Sigmoid colon (tissue), 7 donors: ENCODE measurements around the gene TBCA. TPM values are rescaled to one million over a fixed set of nuclear protein-coding genes. Genes with fewer than 3 reads are reported as not detected.

ENCODE experiments used
- DNase-seq: peaks from one replicate; pipeline ENCODE4 v3.0.0-alpha.2; 2019
- H3K27ac ChIP-seq, 4 donors: fragments of 200-600 bp; sonication (generic); one replicate each; pipeline ENCODE4 v1.5.1; 2016 to 2019; ENCODE audit warnings: mild to moderate bottlenecking in 1 of 4
- H3K27me3 ChIP-seq, 3 donors: fragments of 200-600 bp; sonication (generic); one replicate each; pipeline ENCODE4 v1.5.1; 2019; ENCODE audit warnings: mild to moderate bottlenecking in 1 of 3
- H3K36me3 ChIP-seq, 4 donors: fragments of 200-600 bp; sonication (generic); one replicate each; pipeline ENCODE4 v1.5.1; 2016 to 2019
- H3K4me1 ChIP-seq, 4 donors: fragments of 200-600 bp; sonication (generic); one replicate each; pipeline ENCODE4 v1.5.1; 2017 to 2019
- H3K4me3 ChIP-seq, 4 donors: fragments of 200-600 bp; sonication (generic); one replicate each; pipeline ENCODE4 v1.5.1; 2017 to 2019; ENCODE audit warnings: mild to moderate bottlenecking in 2 of 4, moderate library complexity in 1 of 4
- H3K9me3 ChIP-seq, 4 donors: fragments of 200-600 bp in 3 of 4; sonication (generic) in 3 of 4; one replicate each; pipeline versions ENCODE4 v1.5.1 to v1.6.1; 2013 to 2019
- EP300 ChIP-seq, 4 donors: sonication (generic); formaldehyde crosslinking; IDR thresholded peaks; one replicate each; pipeline ENCODE4 v1.6.1; 2017; ENCODE audit warnings: antibody characterized with exemption in 4 of 4
- POLR2A ChIP-seq, 2 donors: fragments of 450-650 bp; IDR thresholded peaks; one replicate each; pipeline ENCODE4 v1.6.1; 2016; ENCODE audit warnings: antibody characterized with exemption in 2 of 2, mild to moderate bottlenecking in 2 of 2, moderate library complexity in 2 of 2
- POLR2AphosphoS5 ChIP-seq, 4 donors: sonication (generic); formaldehyde crosslinking; IDR thresholded peaks; one replicate each; pipeline ENCODE4 v1.6.1; 2017; ENCODE audit warnings: antibody characterized with exemption in 4 of 4
- WGBS, 2 donors: extraction: QIAGEN DNeasy Blood & Tissue Kit; methylation state at CpG; one replicate each; pipeline ENCODE4 v1.1.7; 2013; 5-methylcytosine and 5-hydroxymethylcytosine counted together
- intact Hi-C: fragments of 100-400 bp; cut with DNase I; formaldehyde crosslinking; loops from one replicate; pipeline ENCODE4 v1.15.1; 2023
- polyA plus RNA-seq, 3 donors: library from polyadenylated mRNA; stranded (reverse); fragments of 200-250 nt; gene quantifications; one replicate each; pipeline ENCODE4 v1.2.3, GENCODE V29; 2013
- total RNA-seq, 4 donors: library from RNA; depleted of rRNA; stranded (reverse); fragments of >200 nt; gene quantifications; one replicate each; pipeline ENCODE4 v1.1.0, GENCODE V29; 2016
- TF ChIP-seq, protein P1 (sequence below), 4 experiments: fragments of 450-650 bp in 3 of 4; fragments of 200-600 bp in 1 of 4; IDR thresholded peaks; one replicate each; pipeline ENCODE4 v1.5.1; 2016 to 2019; ENCODE audit warnings: antibody characterized with exemption in 4 of 4, mild to moderate bottlenecking in 3 of 4, moderate library complexity in 2 of 4
- donor health status: healthy with polysubstance abuse.
- donor health status: Bipolar disorder and iron deficiency.
- donor health status: healthy.

Gene TBCA
- total and polyA plus RNA-seq, 7 donors, result 174 to 240 (median 222) TPM

DNA sequence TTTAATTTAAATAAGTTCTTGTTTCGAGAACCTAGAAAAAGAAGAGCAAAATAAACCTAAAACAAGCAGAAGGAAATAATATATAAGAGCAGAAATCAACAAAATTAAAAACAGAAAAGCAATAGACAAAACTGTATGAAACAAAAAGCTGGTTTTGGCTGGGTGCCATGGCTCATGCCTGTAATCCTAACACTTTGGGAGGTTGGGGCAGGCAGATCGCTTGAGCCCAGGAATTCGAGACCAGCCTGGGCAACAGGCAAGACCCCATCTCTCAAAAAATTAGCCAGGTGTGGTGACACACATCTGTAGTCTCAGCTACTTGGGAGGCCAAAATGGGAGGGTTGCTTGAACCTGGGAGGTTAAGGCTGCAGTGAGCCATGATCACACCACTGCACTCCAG, 78.4 kb downstream of the TBCA start:
- no peak for DNase-seq
- Histone ChIP-seq H3K4me1 (peaks cover 0 to 13% (median 2%) of the 10 kb centered on the region in 4 donors), H3K9me3 (no peaks in the 10 kb centered on the region), H3K27ac (no peak overlapping the region), H3K27me3 (no peaks in the 10 kb centered on the region), H3K4me3 (no peak overlapping the region), H3K36me3 (peaks cover 0 to 24% (median 3%) of the 10 kb centered on the region in 4 donors)
- intact Hi-C loops, result no loop called here
- TF ChIP-seq, protein P1, sequence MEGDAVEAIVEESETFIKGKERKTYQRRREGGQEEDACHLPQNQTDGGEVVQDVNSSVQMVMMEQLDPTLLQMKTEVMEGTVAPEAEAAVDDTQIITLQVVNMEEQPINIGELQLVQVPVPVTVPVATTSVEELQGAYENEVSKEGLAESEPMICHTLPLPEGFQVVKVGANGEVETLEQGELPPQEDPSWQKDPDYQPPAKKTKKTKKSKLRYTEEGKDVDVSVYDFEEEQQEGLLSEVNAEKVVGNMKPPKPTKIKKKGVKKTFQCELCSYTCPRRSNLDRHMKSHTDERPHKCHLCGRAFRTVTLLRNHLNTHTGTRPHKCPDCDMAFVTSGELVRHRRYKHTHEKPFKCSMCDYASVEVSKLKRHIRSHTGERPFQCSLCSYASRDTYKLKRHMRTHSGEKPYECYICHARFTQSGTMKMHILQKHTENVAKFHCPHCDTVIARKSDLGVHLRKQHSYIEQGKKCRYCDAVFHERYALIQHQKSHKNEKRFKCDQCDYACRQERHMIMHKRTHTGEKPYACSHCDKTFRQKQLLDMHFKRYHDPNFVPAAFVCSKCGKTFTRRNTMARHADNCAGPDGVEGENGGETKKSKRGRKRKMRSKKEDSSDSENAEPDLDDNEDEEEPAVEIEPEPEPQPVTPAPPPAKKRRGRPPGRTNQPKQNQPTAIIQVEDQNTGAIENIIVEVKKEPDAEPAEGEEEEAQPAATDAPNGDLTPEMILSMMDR (IDR thresholded peaks at IDR 0.05), result no peak
- TF ChIP-seq POLR2A (IDR thresholded peaks at IDR 0.05), result no peak
- TF ChIP-seq POLR2AphosphoS5 (IDR thresholded peaks at IDR 0.05), result no peak
- no peak for TF ChIP-seq EP300 (IDR thresholded peaks at IDR 0.05)
- WGBS, 2 donors, result 96 to 98% methylated on average over 3 of the region's 3 CpGs

DNA sequence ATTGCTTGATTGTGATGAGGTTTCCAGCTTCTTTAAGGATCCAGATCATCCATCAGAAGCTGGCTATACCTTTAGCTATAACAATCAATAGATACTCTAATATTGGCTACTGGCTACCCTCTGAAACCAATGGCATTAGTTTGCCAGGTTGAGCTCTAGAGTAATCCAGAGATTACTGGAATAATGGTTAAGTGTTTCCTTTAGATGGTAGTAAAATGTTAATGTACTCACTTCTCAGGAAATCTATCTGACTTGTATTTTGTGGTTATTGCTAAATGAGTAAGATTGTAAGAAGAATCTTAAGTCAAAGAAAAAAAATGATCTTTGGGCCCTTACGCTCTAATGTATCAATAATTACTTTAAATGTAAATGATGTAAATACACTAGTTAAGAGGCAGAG, 80.0 kb downstream of the TBCA start:
- no peak for TF ChIP-seq POLR2A (IDR thresholded peaks at IDR 0.05)
- no peak overlapping the region for H3K4me3 ChIP-seq
- H3K27me3 ChIP-seq, result no peaks in the 10 kb centered on the region
- H3K27ac ChIP-seq, result no peak overlapping the region
- intact Hi-C loops, result no loop called here
- 95 to 98% methylated on average over 1 of the region's 1 CpG for WGBS, 2 donors
- H3K36me3 ChIP-seq, result peaks cover 0 to 22% (median 0%) of the 10 kb centered on the region in 4 donors
- peaks cover 0 to 13% (median 2%) of the 10 kb centered on the region in 4 donors for H3K4me1 ChIP-seq
- H3K9me3 ChIP-seq, result no peaks in the 10 kb centered on the region
- no peak for DNase-seq

DNA sequence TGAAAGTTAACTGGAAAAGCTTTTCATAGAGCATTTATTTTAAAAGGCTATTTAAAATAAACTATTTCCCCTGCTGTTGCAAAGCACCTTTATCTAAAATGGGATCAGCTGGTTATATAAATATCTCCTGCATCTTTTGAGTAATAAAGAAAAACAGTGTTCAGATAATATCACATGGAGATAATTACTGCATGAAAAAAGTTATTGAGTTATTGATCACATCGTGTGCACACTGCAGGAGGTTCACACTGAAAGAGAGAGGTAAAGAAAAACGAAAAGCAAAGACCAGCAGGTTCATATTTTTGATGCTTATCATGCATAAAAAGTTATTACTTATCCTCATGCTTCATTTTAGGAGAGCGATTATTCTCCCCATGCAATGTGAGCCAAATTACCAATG, 82.2 kb downstream of the TBCA start:
- Histone ChIP-seq H3K4me1 (peaks cover 0 to 13% (median 2%) of the 10 kb centered on the region in 4 donors), H3K9me3 (no peaks in the 10 kb centered on the region), H3K36me3 (peaks cover 0 to 43% (median 3%) of the 10 kb centered on the region in 4 donors), H3K27me3 (no peaks in the 10 kb centered on the region), H3K27ac (no peak overlapping the region), H3K4me3 (no peak overlapping the region)
- 89 to 92% methylated on average over 3 of the region's 3 CpGs for WGBS, 2 donors
- intact Hi-C loops, result no loop called here
- TF ChIP-seq, protein P1 (IDR thresholded peaks at IDR 0.05), result no peak
- TF ChIP-seq POLR2A (IDR thresholded peaks at IDR 0.05) (no peak), EP300 (IDR thresholded peaks at IDR 0.05) (no peak), POLR2AphosphoS5 (IDR thresholded peaks at IDR 0.05) (no peak)
- DNase-seq, result no peak

DNA sequence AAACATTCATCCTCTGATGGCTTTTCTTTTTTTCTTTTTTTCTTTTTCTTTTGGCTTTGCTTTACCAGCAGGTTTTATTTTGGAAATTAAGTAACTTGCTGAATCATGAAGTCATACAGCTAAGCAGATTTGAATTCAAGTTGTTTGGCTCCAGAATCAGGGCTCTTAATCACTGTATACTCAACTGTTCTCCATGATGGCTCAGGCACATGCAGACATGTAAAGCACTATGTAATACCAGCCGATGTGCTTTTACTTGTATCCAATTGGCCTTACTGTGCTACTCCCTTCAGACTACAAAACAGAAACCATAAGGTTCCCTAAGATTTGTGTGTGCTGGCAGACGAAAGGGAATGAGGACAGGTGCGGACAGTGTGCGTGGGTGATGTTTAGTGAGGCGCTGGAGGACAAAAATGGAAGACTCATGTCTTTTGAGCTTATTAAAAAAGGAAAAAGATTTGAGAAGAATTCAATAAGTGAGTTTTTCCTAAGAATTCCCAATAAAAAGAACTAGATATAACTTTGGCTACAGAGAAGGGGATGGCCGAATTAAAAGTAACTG, 92.9 kb downstream of the TBCA start:
- 88 to 92% methylated on average over 6 of the region's 6 CpGs for WGBS, 2 donors
- Histone ChIP-seq H3K4me3 (no peak overlapping the region), H3K36me3 (peaks cover 0 to 6% (median 2%) of the 10 kb centered on the region in 4 donors), H3K27ac (no peak overlapping the region), H3K4me1 (no peaks in the 10 kb centered on the region), H3K27me3 (no peaks in the 10 kb centered on the region), H3K9me3 (no peaks in the 10 kb centered on the region)
- no peak for DNase-seq
- intact Hi-C loops, result no loop called here
- TF ChIP-seq POLR2AphosphoS5 (IDR thresholded peaks at IDR 0.05), result no peak
- TF ChIP-seq, protein P1 (IDR thresholded peaks at IDR 0.05), result no peak
- TF ChIP-seq EP300 (IDR thresholded peaks at IDR 0.05), result no peak
- no peak for TF ChIP-seq POLR2A (IDR thresholded peaks at IDR 0.05)

DNA sequence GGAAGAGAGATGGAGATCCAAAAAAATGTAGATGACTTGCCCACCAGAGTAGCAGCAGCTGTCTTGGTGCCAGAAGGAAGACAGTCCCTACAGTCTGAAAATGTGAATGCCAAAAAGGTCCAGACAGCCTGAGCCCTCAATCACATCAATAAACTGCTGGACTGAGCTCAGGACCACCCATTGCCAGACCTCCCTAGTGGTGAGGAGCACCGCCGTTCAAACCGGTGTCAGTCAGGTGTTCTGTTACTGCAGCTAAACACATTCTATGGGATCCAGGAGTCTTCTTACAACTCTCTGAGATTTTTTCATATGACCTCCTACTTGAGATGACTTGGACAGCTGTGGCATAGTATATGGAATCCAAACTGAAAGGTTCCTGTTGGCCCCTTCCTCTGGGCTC, 105.6 kb downstream of the TBCA start:
- intact Hi-C loops, result no loop called here
- peaks cover 0 to 3% (median 0%) of the 10 kb centered on the region in 3 donors for H3K27me3 ChIP-seq
- H3K27ac ChIP-seq, result no peak overlapping the region
- peaks cover 0 to under 1% (median 0%) of the 10 kb centered on the region in 4 donors for H3K9me3 ChIP-seq
- H3K4me1 ChIP-seq, result no peaks in the 10 kb centered on the region
- 58 to 61% methylated on average over 3 of the region's 3 CpGs for WGBS, 2 donors
- TF ChIP-seq, protein P1 (IDR thresholded peaks at IDR 0.05), result no peak
- TF ChIP-seq POLR2AphosphoS5 (IDR thresholded peaks at IDR 0.05) (no peak), POLR2A (IDR thresholded peaks at IDR 0.05) (no peak), EP300 (IDR thresholded peaks at IDR 0.05) (no peak)
- H3K4me3 ChIP-seq, result no peak overlapping the region
- DNase-seq, result no peak
- no peaks in the 10 kb centered on the region for H3K36me3 ChIP-seq
